OCI-M2 (cell line): Measurements from ENCODE around the gene ADORA1.

Source experiments
- DNase-seq: peaks from one replicate; lab custom pipeline; 2025; ENCODE audit not compliant: unreplicated experiment; lab: John Stamatoyannopoulos, UW

ADORA1 gene

GRCh38 chr1:203127666-203128430, at the start of gene ADORA1:
Gene ADORA1, plus strand, starts transcription at chr1:203127726. Its CDS starts 1,116 bp downstream, at chr1:203128842.
- DNase-seq: no peak

- no peak for DNase-seq
Observed at GRCh38 chr1:203077956-203078355, 49.6 kb upstream of the ADORA1 start.

- DNase-seq: no peak
Observed at GRCh38 chr1:203078478-203078877, 49.0 kb upstream of the ADORA1 start.

GRCh38 chr1:203080456-203080855, 47.1 kb upstream of the ADORA1 start:
- no peak for DNase-seq

- no peak for DNase-seq
Observed at GRCh38 chr1:203081465-203082230, 45.9 kb upstream of the ADORA1 start.

GRCh38 chr1:203082231-203082505, 45.4 kb upstream of the ADORA1 start:
- DNase-seq: no peak

- DNase-seq: no peak
Observed at GRCh38 chr1:203082571-203083462, 44.7 kb upstream of the ADORA1 start.

GRCh38 chr1:203083463-203083921, 44.0 kb upstream of the ADORA1 start:
- DNase-seq: no peak

- DNase-seq: no peak
Observed at GRCh38 chr1:203084588-203085527, 42.7 kb upstream of the ADORA1 start.

- no peak for DNase-seq
Observed at GRCh38 chr1:203085528-203086406, 41.8 kb upstream of the ADORA1 start, which contains the start of gene MYOG. Gene MYOG, minus strand, starts transcription at chr1:203086012. Its CDS starts 51 bp downstream, at chr1:203085961.

GRCh38 chr1:203086992-203087763, 40.3 kb upstream of the ADORA1 start:
- no peak for DNase-seq

GRCh38 chr1:203088441-203088840, 39.1 kb upstream of the ADORA1 start:
- DNase-seq: no peak

- no peak for DNase-seq
Observed at GRCh38 chr1:203089001-203089650, 38.4 kb upstream of the ADORA1 start.

GRCh38 chr1:203089651-203090045, 37.9 kb upstream of the ADORA1 start:
- no peak for DNase-seq

- DNase-seq: no peak
Observed at GRCh38 chr1:203090421-203091198, 36.9 kb upstream of the ADORA1 start.

GRCh38 chr1:203091199-203091477, 36.4 kb upstream of the ADORA1 start:
- no peak for DNase-seq

- DNase-seq: no peak
Observed at GRCh38 chr1:203091761-203092330, 35.7 kb upstream of the ADORA1 start.
